GM12878 (cell line): Measurements from ENCODE around the gene FGF19. TPM values are rescaled to one million over a fixed set of nuclear protein-coding genes. Genes with fewer than 3 reads are reported as not detected.

Experiments used
- ATAC-seq: fragments of 200-7000 bp; cut with Tn5 transposase; 3 replicates; pipeline ENCODE4 v1.9.1; 2020; ENCODE audit warnings: mild to moderate bottlenecking, moderate library complexity
- BruUV-seq: library from RNA; stranded (reverse); fragments of 400-500 nt; replicated peaks from 2 replicates; lab custom pipeline; 2021; lab: Mats Ljungman, UMichigan
- CTCF ChIA-PET: fragments of 300-600 bp; sonication (Branson Sonifier 250); formaldehyde crosslinking; extraction: SDS; loops from one replicate; lab custom pipeline; 2021; ENCODE audit warnings: inconsistent platforms; lab: Yijun Ruan, JAX
- POLR2A ChIA-PET: fragments of 350-600 bp; formaldehyde crosslinking; extraction: SDS; loops from one replicate; lab custom pipeline; 2021; ENCODE audit warnings: inconsistent platforms; lab: Charles Lee
- RAD21 ChIA-PET: fragments of 300-600 bp; sonication (Branson Sonifier 250); formaldehyde crosslinking; loops from one replicate; lab custom pipeline; 2023; ENCODE audit warnings: antibody characterized with exemption; ENCODE audit not compliant: unreplicated experiment; lab: Charles Lee
- SMC1A ChIA-PET: fragments of 300-600 bp; sonication (Branson Sonifier 250); formaldehyde crosslinking; loops from one replicate; lab custom pipeline; 2023; ENCODE audit not compliant: unreplicated experiment, uncharacterized antibody; lab: Charles Lee
- DNase-seq: peaks from one replicate; pipeline ENCODE4 v3.0.0-alpha.2; 2011; ENCODE audit warnings: low read depth, low spot score
- FAIRE-seq: peaks from 3 replicates; lab custom pipeline; 2011; peaks lifted over from hg19 to GRCh38; lab: Jason Lieb, UNC
- H2AFZ ChIP-seq: 2 replicates; pipeline ENCODE4 v1.6.0; 2011; ENCODE audit warnings: low read depth, low read length, control low read depth; ENCODE audit not compliant: control insufficient read depth
- H3K27ac ChIP-seq: 2 replicates; pipeline ENCODE4 v1.5.1; 2011; ENCODE audit warnings: control low read depth; ENCODE audit not compliant: control insufficient read depth, insufficient read depth
- H3K27me3 ChIP-seq, 2 experiments: replicated peaks in 1 of 2; 2 replicates each; pipeline versions ENCODE4 v1.6.0 to v1.6.1; 2011; ENCODE audit warnings: low read length in 1 of 2; ENCODE audit not compliant: control insufficient read depth in 2 of 2, insufficient read depth in 2 of 2
- H3K36me3 ChIP-seq, 2 experiments: 2 replicates each; pipeline ENCODE4 v1.5.1; 2011; ENCODE audit warnings: low read length in 1 of 2; ENCODE audit not compliant: control insufficient read depth in 2 of 2, insufficient read depth in 2 of 2
- H3K4me1 ChIP-seq: 2 replicates; pipeline ENCODE4 v1.6.1; 2011; ENCODE audit warnings: mild to moderate bottlenecking, low read length, moderate library complexity, mixed read lengths; ENCODE audit not compliant: control insufficient read depth, insufficient read depth
- H3K4me2 ChIP-seq: 2 replicates; pipeline ENCODE4 v1.6.0; 2011; ENCODE audit warnings: control low read depth; ENCODE audit not compliant: control insufficient read depth, insufficient read depth
- H3K4me3 ChIP-seq: fragments of 200-600 bp; sonication (generic); 2 replicates; pipeline ENCODE4 v1.5.1; 2016
- H3K79me2 ChIP-seq: 2 replicates; pipeline ENCODE4 v1.6.0; 2011; ENCODE audit warnings: low read length; ENCODE audit not compliant: control insufficient read depth, insufficient read depth
- H3K9ac ChIP-seq: 2 replicates; pipeline ENCODE4 v1.8.0; 2011; ENCODE audit warnings: low read length, control low read depth, mixed read lengths; ENCODE audit not compliant: control insufficient read depth, insufficient read depth
- H3K9me3 ChIP-seq: replicated peaks from 3 replicates; pipeline ENCODE4 v1.5.1; 2011; ENCODE audit warnings: mild to moderate bottlenecking, low read length; ENCODE audit not compliant: control insufficient read depth, insufficient read depth
- H4K20me1 ChIP-seq: 2 replicates; pipeline ENCODE4 v1.6.0; 2011; ENCODE audit not compliant: control insufficient read depth, insufficient read depth
- CBX3 ChIP-seq: fragments of 200-600 bp; sonication (generic); IDR thresholded peaks from 2 replicates; pipeline ENCODE4 v1.6.1; 2016; ENCODE audit warnings: low read depth, borderline replicate concordance
- CREM ChIP-seq: IDR thresholded peaks from 2 replicates; pipeline ENCODE4 v1.6.1; 2014; ENCODE audit warnings: antibody characterized with exemption, low read depth
- CUX1 ChIP-seq: IDR thresholded peaks from 2 replicates; pipeline ENCODE4 v1.6.1; 2012; ENCODE audit warnings: improper control_type of control experiment, low read depth, low read length; ENCODE audit not compliant: insufficient replicate concordance
- ETV6 ChIP-seq, 2 experiments: fragments of 450-650 bp in 1 of 2; IDR thresholded peaks in 1 of 2; conservative IDR thresholded peaks in 1 of 2; 2 replicates each; pipeline ENCODE4 v1.6.1; 2014; ENCODE audit warnings: antibody characterized with exemption in 1 of 2, borderline replicate concordance in 1 of 2, low read depth in 1 of 2, mild to moderate bottlenecking in 1 of 2, moderate library complexity in 1 of 2
- FOS ChIP-seq: IDR thresholded peaks from 3 replicates; pipeline ENCODE4 v1.6.1; 2011; ENCODE audit warnings: borderline replicate concordance; ENCODE audit not compliant: insufficient read length; ENCODE audit errors: extremely low read depth
- MYC ChIP-seq: IDR thresholded peaks from 2 replicates; pipeline ENCODE4 v1.6.1; 2011; ENCODE audit warnings: mild to moderate bottlenecking, low read length, moderate library complexity, inconsistent platforms; ENCODE audit not compliant: insufficient read depth, insufficient replicate concordance, insufficient read length, severe bottlenecking
- ZBED1 ChIP-seq: IDR thresholded peaks from 2 replicates; pipeline ENCODE4 v1.6.1; 2016; ENCODE audit warnings: borderline replicate concordance
- ZNF274 ChIP-seq: IDR thresholded peaks from one replicate; pipeline ENCODE4 v1.8.0; 2011; ENCODE audit not compliant: insufficient read length, insufficient read depth
- ZNF384 ChIP-seq: IDR thresholded peaks from 2 replicates; pipeline ENCODE4 v1.6.1; 2012; ENCODE audit warnings: low read depth, mild to moderate bottlenecking, low read length, improper control_type of control experiment, borderline replicate concordance
- WGBS: methylation state at CpG from one replicate; pipeline ENCODE4 v1.1.6; 2016; ENCODE audit warnings: low lambda C conversion rate; ENCODE audit not compliant: insufficient replicate concordance, insufficient coverage; ENCODE audit errors: missing lambda C conversion rate; 5-methylcytosine and 5-hydroxymethylcytosine counted together
- in situ Hi-C: fragments of 300-500 bp; cut with MboI; formaldehyde crosslinking; loops from 9 replicates; pipeline ENCODE4 v1.14.3; 2018; ENCODE audit warnings: mixed read lengths
- intact Hi-C: fragments of 100-400 bp; cut with micrococcal nuclease; formaldehyde crosslinking; loops from one replicate; pipeline ENCODE4 v1.14.2; 2022; ENCODE audit not compliant: unreplicated experiment
- polyA plus RNA-seq, 11 experiments: library from polyadenylated mRNA; depleted of rRNA in 4 of 11; unstranded in 6 of 11; stranded (reverse) in 5 of 11; fragments of >200 nt; fragmentation: Nextera tagmentation in 4 of 11; fragmentation: Illumina TruSeq in 1 of 11; extraction: Ambion mirVana in 4 of 11; extraction: Trizol in 1 of 11; gene quantifications; 1 replicate in 1 of 11; 2 replicates in 10 of 11; pipeline versions ENCODE4 v1.2.1 to v1.2.3, GENCODE V29; 2011 to 2016; ENCODE audit warnings: inconsistent platforms in 2 of 11, missing spikeins in 2 of 11, low read depth in 1 of 11
- total RNA-seq, 4 experiments: library from RNA; depleted of rRNA in 3 of 4; stranded (reverse); fragments of >200 nt in 3 of 4; fragmentation: Illumina TruSeq in 1 of 4; extraction: Trizol in 1 of 4; gene quantifications; 2 replicates each; pipeline versions ENCODE4 v1.2.1 to v1.2.3, GENCODE V29; 2013 to 2021
- TF ChIP-seq, protein P1 (sequence below): fragments of 450-650 bp; IDR thresholded peaks from 2 replicates; pipeline ENCODE4 v1.6.1; 2017; ENCODE audit warnings: borderline replicate concordance
- TF ChIP-seq, protein P2 (sequence below): IDR thresholded peaks from 2 replicates; pipeline ENCODE4 v1.6.1; 2011; ENCODE audit warnings: mild to moderate bottlenecking, low read depth, low read length, moderate library complexity; ENCODE audit not compliant: insufficient replicate concordance
- TF ChIP-seq, protein P3 (sequence below): IDR thresholded peaks from 2 replicates; pipeline ENCODE4 v1.6.1; 2012; ENCODE audit warnings: low read depth, low read length, improper control_type of control experiment

The FGF19 gene
- total and polyA plus RNA-seq, 10 of the 15 experiments (the other 5 are each of a cell fraction or from before 2014, with no cell fraction given): 0.08 TPM; not detected in 9

DNA sequence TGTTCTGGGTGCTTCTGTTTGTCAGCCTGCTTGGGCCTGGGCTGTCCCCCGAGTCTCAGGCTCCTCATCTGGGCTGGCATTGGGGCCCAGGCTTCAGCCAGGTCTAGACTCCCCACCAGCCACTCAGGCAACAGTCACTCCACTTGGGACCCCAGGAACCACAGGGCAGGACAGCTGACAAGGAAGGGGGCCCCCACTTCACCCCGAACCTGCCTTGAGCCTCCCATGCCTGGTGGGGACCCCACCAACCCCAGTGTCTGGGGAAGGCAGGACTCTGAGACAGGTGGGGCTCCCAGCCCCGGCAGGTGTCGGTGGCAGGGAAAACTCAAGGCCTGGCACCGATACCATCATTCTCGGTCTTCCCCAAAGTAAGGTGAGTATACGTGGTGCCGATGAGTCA lies 17.0 kb downstream of the FGF19 start:
- CTCF ChIA-PET: interaction anchor here (0.6 to 1.6 kb wide), 4 partner anchors 28 to 529 kb away, joined by 3 to 4 read pairs (median 3); no protein-coding TSS in a partner anchor
- RAD21 ChIA-PET: no interaction called here
- Histone ChIP-seq H2AFZ (no peak overlapping the region), H3K4me1 (no peaks in the 10 kb centered on the region), H3K79me2 (no peaks in the 10 kb centered on the region), H3K4me2 (no peak overlapping the region), H3K27ac (no peak overlapping the region), H4K20me1 (no peaks in the 10 kb centered on the region), H3K4me3 (no peak overlapping the region), H3K9me3 (no peaks in the 10 kb centered on the region; the same call in 2 of the 3 replicates), H3K36me3 (no peaks in the 10 kb centered on the region), H3K27me3 (no peaks in the 10 kb centered on the region), H3K9ac (no peak overlapping the region)
- BruUV-seq: no TSS peak
- in situ Hi-C loops (loop anchor here (5.0 to 10.0 kb wide), 2 partner anchors 200 to 508 kb away; no protein-coding TSS in a partner anchor), intact Hi-C loops (loop anchor here (1.0 to 5.0 kb wide), 3 partner anchors 156 to 515 kb away; partner anchors contain the start of gene FADD)
- FAIRE-seq: no peak
- WGBS: 75% methylated on average over 8 of the region's 8 CpGs
- SMC1A ChIA-PET: no interaction called here
- ATAC-seq: no peak
- POLR2A ChIA-PET: no interaction called here
- DNase-seq: no peak
- TF ChIP-seq, protein P1, sequence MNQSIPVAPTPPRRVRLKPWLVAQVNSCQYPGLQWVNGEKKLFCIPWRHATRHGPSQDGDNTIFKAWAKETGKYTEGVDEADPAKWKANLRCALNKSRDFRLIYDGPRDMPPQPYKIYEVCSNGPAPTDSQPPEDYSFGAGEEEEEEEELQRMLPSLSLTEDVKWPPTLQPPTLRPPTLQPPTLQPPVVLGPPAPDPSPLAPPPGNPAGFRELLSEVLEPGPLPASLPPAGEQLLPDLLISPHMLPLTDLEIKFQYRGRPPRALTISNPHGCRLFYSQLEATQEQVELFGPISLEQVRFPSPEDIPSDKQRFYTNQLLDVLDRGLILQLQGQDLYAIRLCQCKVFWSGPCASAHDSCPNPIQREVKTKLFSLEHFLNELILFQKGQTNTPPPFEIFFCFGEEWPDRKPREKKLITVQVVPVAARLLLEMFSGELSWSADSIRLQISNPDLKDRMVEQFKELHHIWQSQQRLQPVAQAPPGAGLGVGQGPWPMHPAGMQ: no peak
- TF ChIP-seq FOS (no peak), MYC (no peak), CREM (no peak), ZBED1 (no peak), ETV6 (conservative IDR thresholded peaks at IDR 0.05 in 1 of 2, IDR thresholded peaks at IDR 0.05 in 1 of 2; ENCODE audit: borderline replicate concordance in 1 of 2, low read depth in 1 of 2) (no peak), ZNF274 (no peak), ZNF384 (no peak), CUX1 (no peak), CBX3 (no peak)
- TF ChIP-seq, protein P2, sequence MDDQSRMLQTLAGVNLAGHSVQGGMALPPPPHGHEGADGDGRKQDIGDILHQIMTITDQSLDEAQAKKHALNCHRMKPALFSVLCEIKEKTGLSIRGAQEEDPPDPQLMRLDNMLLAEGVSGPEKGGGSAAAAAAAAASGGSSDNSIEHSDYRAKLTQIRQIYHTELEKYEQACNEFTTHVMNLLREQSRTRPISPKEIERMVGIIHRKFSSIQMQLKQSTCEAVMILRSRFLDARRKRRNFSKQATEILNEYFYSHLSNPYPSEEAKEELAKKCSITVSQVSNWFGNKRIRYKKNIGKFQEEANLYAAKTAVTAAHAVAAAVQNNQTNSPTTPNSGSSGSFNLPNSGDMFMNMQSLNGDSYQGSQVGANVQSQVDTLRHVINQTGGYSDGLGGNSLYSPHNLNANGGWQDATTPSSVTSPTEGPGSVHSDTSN: no peak
- TF ChIP-seq, protein P3, sequence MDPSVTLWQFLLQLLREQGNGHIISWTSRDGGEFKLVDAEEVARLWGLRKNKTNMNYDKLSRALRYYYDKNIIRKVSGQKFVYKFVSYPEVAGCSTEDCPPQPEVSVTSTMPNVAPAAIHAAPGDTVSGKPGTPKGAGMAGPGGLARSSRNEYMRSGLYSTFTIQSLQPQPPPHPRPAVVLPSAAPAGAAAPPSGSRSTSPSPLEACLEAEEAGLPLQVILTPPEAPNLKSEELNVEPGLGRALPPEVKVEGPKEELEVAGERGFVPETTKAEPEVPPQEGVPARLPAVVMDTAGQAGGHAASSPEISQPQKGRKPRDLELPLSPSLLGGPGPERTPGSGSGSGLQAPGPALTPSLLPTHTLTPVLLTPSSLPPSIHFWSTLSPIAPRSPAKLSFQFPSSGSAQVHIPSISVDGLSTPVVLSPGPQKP: no peak
